Heart left ventricle (tissue), 16 donors: ENCODE data around the gene ACADM. TPM values are rescaled to one million over a fixed set of nuclear protein-coding genes. Genes with fewer than 3 reads are reported as not detected.

Experiments used
- ATAC-seq, 4 donors: fragments of 200-7000 bp; cut with Tn5 transposase; one replicate each; pipeline ENCODE4 v1.9.1; 2020 to 2022; ENCODE audit warnings: moderate library complexity in 4 of 4, mild to moderate bottlenecking in 3 of 4, moderate number of reproducible peaks in 1 of 4
- DNase-seq, 5 donors: peaks; one replicate each; pipeline ENCODE4 v3.0.0-alpha.2; 2020
- H3K27ac ChIP-seq, 12 donors: fragments of 200-600 bp; sonication (generic) in 4 of 12; one replicate each; pipeline versions ENCODE4 v1.5.0 to v1.8.0; 2016 to 2022; ENCODE audit warnings: mild to moderate bottlenecking in 2 of 12
- H3K27me3 ChIP-seq, 9 donors: fragments of 200-600 bp; sonication (generic) in 2 of 9; one replicate each; pipeline versions ENCODE4 v1.5.1 to v1.8.0; 2016 to 2022; ENCODE audit warnings: mild to moderate bottlenecking in 3 of 9
- H3K36me3 ChIP-seq, 9 donors: fragments of 200-600 bp; sonication (generic) in 2 of 9; one replicate each; pipeline versions ENCODE4 v1.5.0 to v1.8.0; 2018 to 2022; ENCODE audit warnings: mild to moderate bottlenecking in 2 of 9
- H3K4me1 ChIP-seq, 12 donors: fragments of 200-600 bp; sonication (generic) in 4 of 12; one replicate each; pipeline versions ENCODE4 v1.5.0 to v1.8.0; 2016 to 2022; ENCODE audit warnings: mild to moderate bottlenecking in 3 of 12
- H3K4me3 ChIP-seq, 12 donors: fragments of 200-600 bp; sonication (generic) in 4 of 12; one replicate each; pipeline versions ENCODE4 v1.5.0 to v1.8.0; 2017 to 2022; ENCODE audit warnings: mild to moderate bottlenecking in 9 of 12, moderate library complexity in 4 of 12
- H3K9me3 ChIP-seq, 12 donors: fragments of 200-600 bp; sonication (generic) in 4 of 12; one replicate each; pipeline versions ENCODE4 v1.5.0 to v1.8.0; 2016 to 2022; ENCODE audit warnings: mild to moderate bottlenecking in 1 of 12
- POLR2A ChIP-seq, 2 donors: fragments of 450-650 bp; IDR thresholded peaks; one replicate each; pipeline ENCODE4 v1.6.1; 2017; ENCODE audit warnings: antibody characterized with exemption in 2 of 2, mild to moderate bottlenecking in 2 of 2, moderate library complexity in 2 of 2
- WGBS, 4 donors: extraction: QIAGEN DNeasy Blood & Tissue Kit in 2 of 4; methylation state at CpG; one replicate each; pipeline versions ENCODE4 v1.1.5 to v1.1.7; 2013 to 2018; 5-methylcytosine and 5-hydroxymethylcytosine counted together
- intact Hi-C, 10 donors: fragments of 100-400 bp; cut with DNase I; formaldehyde crosslinking; loops; one replicate each; pipeline versions ENCODE4 v1.11.1 to v1.14.2; 2022
- polyA plus RNA-seq, 2 donors: library from polyadenylated mRNA; stranded (reverse); fragments of 200-250 nt; gene quantifications; one replicate each; pipeline ENCODE4 v1.2.3, GENCODE V29; 2013
- total RNA-seq, 9 donors: library from RNA; depleted of rRNA in 2 of 9; stranded (reverse); fragments of >200 nt in 2 of 9; fragmentation: NEBNext Ultra II Directional in 3 of 9; extraction: Animal tissue kit (Norgen Biotek cat#: 25700) in 3 of 9; gene quantifications; one replicate each; pipeline versions ENCODE4 v1.1.0 to v1.2.4, GENCODE V29; 2016 to 2023
- TF ChIP-seq, protein P1 (sequence below), 12 donors: fragments of 200-600 bp; sonication (generic) in 4 of 12; IDR thresholded peaks; one replicate each; pipeline versions ENCODE4 v1.5.0 to v1.8.0; 2018 to 2022; ENCODE audit warnings: antibody characterized with exemption in 12 of 12, mild to moderate bottlenecking in 5 of 12
- donor health status: ischemic (EF 13 %, LVEDD 7.1; RV severe dilation, severe dysfunction).
- donor health status: healthy with polysubstance abuse.
- donor health status: DM: no; HTN: yes; CAD: no.
- donor health status: DM: no; HTN: no; CAD: no.
- donor health status: ischemic (EF 25% LVEDD 6.9; RV normal size, moderate dysfunction).
- donor health status: ischemic (EF 25% LVEDD 5.7; RV mildly dilated, moderate dysfunction).
- donor health status: healthy.
- donor health status: DM: yes; HTN: yes; CAD: no.
- donor health status: ischemic (EF 35%, LVEDD 5.7; RV mildly dilated, moderate dysfunction).
- donor health status: nonischemic (EF 11% LVEDD 7.7; RV severe dilation, severe dysfunction).
- donor health status: DM: yes; HTN: yes; CAD: no.
- donor health status: PGD.
- donor health status: ischemic (EF 29% LVEDD 5.4; RV normal size, mild dysfunction).
- donor health status: nonischemic (EF 23%, LVEDD 6.1; RV moderate dilation, normal function).

ACADM gene
- total and polyA plus RNA-seq, 11 donors = 45.4 to 371 (median 212) TPM

DNA sequence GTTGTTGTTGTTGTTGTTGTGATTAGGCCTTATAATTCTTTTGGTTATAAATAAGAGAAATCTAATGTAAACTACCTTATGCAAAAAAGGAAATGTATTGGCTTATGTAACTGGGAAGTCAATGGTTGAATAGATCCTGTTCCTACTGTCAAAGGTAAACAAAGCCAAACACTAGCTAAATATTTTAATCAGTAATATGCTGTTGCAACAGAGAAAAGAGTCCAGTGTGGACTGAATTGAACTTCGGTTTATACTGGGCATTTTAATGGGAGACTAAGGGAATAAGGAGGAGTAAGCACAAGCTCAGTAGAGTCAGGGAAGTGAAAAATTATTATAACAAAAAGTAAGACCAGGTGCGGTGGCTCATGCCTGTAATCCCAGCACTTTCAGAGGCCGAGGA lies 87.6 kb downstream of the ACADM start:
- no peaks in the 10 kb centered on the region for H3K9me3 ChIP-seq
- no peak for ATAC-seq
- intact Hi-C loops = no loop called here
- no peaks in the 10 kb centered on the region for H3K27me3 ChIP-seq
- TF ChIP-seq, protein P1, sequence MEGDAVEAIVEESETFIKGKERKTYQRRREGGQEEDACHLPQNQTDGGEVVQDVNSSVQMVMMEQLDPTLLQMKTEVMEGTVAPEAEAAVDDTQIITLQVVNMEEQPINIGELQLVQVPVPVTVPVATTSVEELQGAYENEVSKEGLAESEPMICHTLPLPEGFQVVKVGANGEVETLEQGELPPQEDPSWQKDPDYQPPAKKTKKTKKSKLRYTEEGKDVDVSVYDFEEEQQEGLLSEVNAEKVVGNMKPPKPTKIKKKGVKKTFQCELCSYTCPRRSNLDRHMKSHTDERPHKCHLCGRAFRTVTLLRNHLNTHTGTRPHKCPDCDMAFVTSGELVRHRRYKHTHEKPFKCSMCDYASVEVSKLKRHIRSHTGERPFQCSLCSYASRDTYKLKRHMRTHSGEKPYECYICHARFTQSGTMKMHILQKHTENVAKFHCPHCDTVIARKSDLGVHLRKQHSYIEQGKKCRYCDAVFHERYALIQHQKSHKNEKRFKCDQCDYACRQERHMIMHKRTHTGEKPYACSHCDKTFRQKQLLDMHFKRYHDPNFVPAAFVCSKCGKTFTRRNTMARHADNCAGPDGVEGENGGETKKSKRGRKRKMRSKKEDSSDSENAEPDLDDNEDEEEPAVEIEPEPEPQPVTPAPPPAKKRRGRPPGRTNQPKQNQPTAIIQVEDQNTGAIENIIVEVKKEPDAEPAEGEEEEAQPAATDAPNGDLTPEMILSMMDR (IDR thresholded peaks at IDR 0.05) = no peak
- TF ChIP-seq POLR2A (IDR thresholded peaks at IDR 0.05) = no peak
- H3K36me3 ChIP-seq = peaks cover 0 to 5% (median 0%) of the 10 kb centered on the region in 9 donors
- WGBS, 4 donors = 90 to 94% (median 92%) methylated on average over 3 of the region's 3 CpGs
- no peak for DNase-seq
- no peak overlapping the region for H3K4me3 ChIP-seq
- no peak overlapping the region for H3K27ac ChIP-seq
- H3K4me1 ChIP-seq = no peaks in the 10 kb centered on the region

Other genes starting within 250 kb of the ACADM start
- 1 to 10 TPM in 5 of 9 donors, under 1 TPM in 3, not detected in 1; 0.31 to 7.5 (median 1.8) TPM for gene SLC44A5, start 113.6 kb upstream of the ACADM start, total RNA-seq
- gene SLC44A5, start 113.6 kb upstream of the ACADM start, polyA plus RNA-seq = 1 to 10 TPM in 1 of 2 donors, under 1 TPM in 1; 0.07 to 2.8 TPM
- 10 to 100 TPM; 30.7 to 67.4 (median 55.1) TPM for gene RABGGTB, start 61.5 kb downstream of the ACADM start, total RNA-seq
- gene RABGGTB, start 61.5 kb downstream of the ACADM start, polyA plus RNA-seq = 10 to 100 TPM; 43.0 to 63.3 TPM
- under 1 TPM in 7 of 9 donors, not detected in 2; 0.19 to 0.62 (median 0.26) TPM for gene MSH4, start 72.2 kb downstream of the ACADM start, total RNA-seq
- gene MSH4, start 72.2 kb downstream of the ACADM start, polyA plus RNA-seq = under 1 TPM; 0.06 to 0.27 TPM
- gene ASB17, start 207.7 kb downstream of the ACADM start, total RNA-seq = not detected
- not detected for gene ASB17, start 207.7 kb downstream of the ACADM start, polyA plus RNA-seq